D341Med (cell line): Measurements from ENCODE around the gene NUBPL.
"Not testable (repeated sequence)": the region's sequence is repeated elsewhere in the genome, so short reads cannot be mapped to it uniquely, and the experiment has no call there.

Experiments used
- DNase-seq: peaks from one replicate; pipeline ENCODE4 v3.0.0; 2012; ENCODE audit warnings: low spot score

The NUBPL gene

DNA sequence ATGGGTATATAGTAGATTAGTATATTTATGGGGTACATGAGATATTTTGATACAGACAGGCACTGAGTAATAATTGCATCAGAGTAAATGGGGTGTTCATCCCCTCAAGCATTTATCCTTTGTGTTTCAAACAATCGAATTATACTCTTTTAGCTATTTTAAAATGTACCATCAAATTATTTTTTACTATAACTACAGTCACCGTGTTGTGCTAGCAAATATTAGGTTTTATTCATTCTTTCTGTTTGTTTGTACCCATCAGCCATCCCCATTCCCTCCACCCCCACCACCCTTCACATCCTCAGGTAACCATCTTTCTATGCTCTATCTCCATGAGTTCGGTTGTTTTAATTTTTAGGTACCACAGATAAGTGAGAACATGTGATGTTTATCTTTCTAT lies 115.8 kb downstream of the NUBPL start:
- DNase-seq, result no peak

DNA sequence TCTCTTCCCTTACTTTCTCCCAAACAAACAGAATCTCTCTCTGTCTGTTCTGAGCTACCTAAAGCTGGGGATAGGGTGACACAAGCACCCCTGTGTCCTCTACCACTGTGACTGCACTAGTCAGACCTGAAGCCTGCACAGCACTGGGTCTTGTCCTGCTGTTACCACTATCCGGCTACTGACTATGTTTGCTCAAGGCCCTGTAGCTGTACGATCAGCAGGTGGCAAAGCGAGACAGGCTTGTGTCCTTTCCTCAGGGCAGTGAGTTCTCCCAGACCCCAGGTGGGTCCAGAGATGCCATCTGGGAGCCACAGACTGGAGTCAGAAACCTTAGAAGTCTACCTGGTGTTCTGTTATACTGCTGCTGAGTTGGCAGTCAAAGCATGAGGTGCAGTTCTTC lies 116.4 kb downstream of the NUBPL start:
- no peak for DNase-seq

DNA sequence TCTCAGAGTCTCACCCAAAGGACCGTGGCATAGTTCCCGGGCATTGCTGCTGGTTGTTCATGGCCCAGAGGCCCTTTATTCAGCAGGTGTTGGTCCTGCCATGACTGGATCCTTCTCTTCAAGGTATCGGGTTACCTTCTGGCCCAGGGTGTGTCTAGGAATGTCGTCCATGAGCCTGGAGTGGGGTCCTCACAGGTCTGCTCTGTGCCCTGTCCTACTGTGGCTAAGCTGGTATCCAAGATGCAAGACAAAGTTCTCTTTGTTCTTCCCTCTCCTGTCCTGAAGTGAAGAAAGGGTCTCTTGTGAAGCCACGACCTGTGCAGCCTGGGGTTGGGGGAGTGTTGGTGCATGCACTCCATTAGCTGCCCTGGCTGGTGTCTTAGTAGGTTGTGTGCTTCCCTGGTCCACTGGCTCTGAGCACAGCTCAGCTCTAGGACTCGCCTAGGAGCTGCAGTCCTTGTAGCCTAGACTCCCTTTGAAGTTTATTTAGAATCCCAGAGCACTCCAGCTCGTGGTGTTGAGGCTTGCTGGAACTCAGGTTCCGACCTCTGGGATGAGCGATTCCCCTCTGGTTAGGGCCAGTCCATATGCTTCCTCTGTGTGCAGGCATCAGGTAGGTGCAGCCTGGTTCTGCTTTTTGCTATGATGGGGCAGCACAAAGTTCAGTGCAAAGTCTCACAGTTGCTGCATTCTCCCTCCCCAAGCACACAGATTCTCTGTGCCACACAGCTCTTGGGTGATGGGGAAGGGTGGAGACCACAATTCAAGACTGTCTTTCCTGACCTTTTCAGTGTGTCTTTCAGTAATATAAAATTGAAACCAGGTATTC lies 117.4 kb downstream of the NUBPL start:
- DNase-seq, result no peak

DNA sequence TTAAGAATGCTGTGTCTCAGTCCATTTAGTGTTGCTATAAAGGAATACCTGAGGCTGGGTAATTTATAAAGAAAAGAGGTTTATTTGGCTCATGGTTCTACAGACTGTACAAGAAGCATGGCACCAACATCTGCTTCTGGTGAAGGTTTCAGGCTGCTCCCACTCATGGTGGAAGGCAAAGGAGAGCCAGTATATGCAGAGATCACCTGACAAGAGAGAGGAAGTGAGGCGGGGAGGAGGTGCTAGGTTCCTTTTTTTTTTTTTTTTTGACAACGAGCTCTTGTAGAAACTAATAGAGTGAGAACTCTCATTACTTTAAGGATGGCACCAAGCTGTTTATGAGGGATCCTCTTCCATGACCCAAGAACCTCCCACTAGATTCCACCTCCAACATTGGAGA lies 121.6 kb downstream of the NUBPL start:
- DNase-seq, result no peak

DNA sequence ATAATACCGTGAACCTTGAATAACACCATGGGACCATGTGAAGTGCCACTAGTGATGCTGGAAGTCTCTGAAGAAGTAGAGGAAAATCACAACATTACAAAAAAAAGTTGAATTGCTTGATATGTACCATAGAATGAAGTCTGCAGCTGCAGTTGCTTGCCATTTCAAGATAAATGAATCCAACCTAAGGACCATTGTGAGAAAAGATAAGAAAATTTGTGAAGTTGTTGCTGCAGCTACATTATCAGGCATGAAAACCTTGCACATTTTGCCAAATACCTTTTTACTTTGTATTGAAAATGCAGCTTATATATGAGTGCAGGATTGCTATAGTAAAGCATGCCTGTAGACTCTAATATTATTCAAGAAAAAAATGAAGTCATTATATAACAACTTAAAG lies 126.5 kb downstream of the NUBPL start:
- DNase-seq, result no peak

DNA sequence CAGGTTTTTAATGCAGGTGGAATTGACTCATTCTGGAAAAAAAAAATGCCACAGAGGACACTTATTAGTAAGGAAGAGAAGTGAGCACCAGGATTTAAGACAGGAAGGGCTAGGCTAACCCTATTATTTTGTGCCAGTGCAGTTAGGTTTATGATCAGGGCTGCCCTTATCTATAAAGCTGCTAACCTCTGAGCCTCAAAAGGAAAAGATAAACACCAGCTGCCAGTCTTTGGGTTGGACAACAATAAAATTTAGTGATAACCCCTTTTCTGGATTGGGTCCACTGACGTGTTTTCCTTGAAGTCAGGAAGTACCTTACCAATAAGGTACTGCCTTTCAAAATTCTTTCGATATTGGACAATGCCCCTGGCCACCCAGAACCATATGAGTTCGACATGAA lies 128.9 kb downstream of the NUBPL start:
- no peak for DNase-seq

DNA sequence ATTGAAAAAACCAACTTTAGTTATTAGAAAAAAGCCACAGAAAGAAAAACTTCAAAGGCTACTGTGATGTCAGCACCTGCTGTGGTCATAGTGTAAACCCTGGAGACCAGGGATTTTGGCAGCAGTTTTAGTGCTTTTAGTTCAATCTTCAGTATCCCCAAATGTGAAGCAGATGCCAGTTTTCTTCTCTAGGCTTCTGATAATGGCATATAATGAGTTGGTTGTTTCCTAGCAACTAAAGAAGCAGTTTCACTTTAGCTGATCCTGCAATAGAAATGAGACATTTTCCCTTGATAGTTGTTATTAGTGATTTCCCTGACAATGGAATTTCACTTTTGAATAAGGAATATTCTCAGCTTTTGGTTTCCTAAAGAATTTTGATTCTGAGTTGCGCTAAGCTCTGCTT lies 131.2 kb downstream of the NUBPL start:
- peak; percentile 34 for DNase-seq

DNA sequence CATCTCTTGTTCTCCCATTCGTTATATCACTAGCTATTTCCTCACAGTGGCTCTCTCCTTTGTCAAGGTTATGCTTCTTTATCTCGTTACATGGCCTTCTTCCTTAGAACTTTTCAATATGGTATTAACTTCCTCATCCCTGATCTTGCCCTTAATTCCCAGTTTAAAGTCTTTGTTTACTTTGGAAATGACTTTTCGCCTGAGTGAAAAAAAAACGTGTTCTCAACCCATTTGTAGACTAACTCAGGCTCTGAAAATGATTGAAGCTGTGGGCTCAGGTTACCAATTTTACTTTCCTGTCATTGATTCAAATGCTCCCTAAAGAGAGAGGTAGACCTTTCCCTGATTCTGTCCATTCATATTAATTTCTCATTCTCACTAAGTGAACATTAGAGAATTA lies 135.2 kb downstream of the NUBPL start:
- DNase-seq, result no peak

DNA sequence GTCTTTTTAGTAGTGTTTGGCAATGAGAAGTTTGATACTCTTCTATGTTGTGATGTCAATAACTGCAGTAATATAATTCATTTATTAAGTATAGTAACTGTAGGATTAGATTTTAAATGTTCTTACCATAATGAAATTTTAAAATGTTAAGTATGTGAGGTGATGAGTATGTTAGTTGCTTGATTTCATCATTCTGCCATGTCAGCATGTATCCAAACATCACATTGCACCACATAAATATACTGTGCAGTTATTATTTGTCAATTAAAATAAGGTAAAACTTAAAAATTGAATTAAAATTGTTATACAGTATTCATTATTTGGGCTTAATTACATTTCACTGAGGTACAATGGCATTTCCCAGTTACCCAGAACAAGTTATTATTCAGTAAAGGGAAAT lies 138.6 kb downstream of the NUBPL start:
- DNase-seq, result no peak

DNA sequence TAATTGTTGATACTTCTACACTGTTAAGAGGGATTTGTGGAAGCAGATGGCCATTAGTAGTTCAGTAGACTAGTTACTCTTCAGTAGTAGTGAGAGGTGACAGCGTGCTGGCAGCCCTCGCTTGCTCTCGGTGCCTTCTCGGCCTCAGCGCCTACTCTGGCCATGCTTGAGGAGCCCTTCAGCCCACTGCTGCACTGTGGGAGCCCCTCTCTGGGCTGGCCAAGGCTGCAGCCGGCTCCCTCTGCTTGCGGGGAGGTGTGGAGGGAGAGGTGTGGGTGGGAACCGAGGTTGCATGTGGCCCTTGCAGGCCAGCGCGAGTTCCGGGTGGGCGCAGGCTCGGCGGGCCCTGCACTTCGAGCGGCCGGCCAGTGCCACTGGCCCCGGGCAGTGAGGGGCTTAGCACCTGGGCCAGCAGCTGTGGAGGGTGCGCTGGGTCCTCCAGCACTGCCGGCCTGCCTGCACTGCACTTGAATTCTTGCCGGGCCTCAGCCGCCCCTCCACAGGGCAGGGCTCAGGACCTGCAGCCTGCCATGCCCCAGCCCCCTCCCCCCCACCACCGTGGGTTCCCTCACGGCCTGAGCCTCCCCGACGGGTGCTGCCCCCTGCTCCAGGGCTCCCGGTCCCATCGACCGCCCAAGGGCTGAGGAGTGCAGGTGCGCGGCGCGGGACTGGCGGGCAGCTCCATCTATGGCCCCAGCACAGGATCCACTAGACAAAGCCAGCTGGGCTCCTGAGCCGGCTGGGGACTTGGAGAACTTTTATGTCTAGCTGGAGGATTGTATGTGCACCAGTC lies 139.3 kb downstream of the NUBPL start:
- DNase-seq, result no peak

DNA sequence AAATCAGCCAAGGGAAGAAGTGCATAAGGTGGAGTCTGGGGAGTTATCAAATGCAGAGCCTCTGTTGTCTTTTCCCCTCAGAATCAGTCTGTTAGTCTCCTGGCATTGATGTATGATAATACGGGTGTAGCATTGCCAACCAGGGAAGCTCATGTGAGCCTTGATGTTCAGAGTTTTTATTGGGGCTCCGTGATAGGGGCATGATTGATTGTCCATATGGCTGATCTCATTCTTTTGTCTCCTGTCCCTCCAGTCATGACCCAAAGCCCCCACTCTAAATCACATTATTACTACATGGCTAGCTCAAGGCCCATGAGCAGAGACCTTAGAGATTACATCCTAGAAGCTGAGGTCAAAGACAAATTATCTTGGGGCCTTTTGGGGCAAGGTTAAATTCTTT lies 140.9 kb downstream of the NUBPL start:
- DNase-seq, result no peak

DNA sequence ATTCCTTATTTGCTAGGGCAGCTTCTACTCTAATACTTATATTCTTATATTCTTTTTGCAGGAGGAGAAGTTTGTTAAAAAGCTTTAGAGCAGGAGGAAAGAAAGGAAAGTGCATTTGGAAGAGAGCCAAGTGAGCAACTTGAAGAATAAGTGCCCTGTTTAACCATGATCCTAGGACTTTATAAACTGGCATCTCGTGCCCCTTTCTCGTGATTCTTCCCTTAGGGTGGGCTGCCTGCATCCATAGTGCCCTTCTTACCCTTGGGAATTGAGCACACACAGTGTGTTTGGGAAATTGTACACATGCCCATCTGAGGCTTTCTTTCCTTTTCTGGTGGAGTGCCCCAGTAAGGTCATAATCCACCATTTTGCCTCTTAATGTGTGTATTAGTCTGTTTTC lies 141.9 kb downstream of the NUBPL start:
- DNase-seq, result no peak

DNA sequence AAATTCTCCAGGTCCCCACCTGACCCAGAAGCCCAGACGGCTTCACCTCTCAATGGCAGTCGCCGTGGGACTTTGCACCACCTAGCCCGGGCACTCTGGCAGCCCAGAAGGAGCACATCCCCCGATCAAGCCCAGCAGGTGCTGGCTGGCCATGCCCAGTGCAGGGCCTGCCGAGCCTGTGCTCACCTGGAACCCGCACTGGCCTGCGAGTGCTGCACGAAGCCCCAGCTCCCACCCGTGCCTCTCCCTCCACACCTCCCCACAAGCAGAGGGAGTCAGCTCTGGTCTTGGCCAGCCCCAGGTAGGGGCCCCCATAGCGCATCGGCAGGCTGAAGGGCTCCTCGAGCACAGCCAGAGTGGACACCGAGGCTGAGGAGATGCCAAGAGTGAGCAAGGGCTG lies 144.5 kb downstream of the NUBPL start:
- no peak for DNase-seq

DNA sequence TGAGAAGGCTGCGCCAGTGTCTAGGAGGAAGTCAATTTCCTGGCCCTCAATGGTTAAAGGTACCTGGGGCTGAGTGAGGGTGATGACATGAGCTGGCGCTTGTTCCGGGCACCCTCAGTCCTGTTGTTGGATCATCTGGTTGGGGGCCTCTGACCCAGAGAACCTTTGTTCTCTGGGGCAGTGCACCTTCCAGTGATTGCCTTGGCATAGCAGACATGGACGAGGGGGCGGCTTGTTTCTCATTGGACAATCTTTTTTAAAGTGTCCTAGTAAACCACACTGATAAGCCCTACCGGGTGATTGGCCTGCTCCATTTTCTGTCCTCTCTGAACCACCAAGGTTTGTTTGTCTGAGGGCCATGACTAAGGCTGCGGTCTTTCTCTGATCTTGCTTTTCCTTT lies 147.5 kb downstream of the NUBPL start:
- not testable (repeated sequence) for DNase-seq

DNA sequence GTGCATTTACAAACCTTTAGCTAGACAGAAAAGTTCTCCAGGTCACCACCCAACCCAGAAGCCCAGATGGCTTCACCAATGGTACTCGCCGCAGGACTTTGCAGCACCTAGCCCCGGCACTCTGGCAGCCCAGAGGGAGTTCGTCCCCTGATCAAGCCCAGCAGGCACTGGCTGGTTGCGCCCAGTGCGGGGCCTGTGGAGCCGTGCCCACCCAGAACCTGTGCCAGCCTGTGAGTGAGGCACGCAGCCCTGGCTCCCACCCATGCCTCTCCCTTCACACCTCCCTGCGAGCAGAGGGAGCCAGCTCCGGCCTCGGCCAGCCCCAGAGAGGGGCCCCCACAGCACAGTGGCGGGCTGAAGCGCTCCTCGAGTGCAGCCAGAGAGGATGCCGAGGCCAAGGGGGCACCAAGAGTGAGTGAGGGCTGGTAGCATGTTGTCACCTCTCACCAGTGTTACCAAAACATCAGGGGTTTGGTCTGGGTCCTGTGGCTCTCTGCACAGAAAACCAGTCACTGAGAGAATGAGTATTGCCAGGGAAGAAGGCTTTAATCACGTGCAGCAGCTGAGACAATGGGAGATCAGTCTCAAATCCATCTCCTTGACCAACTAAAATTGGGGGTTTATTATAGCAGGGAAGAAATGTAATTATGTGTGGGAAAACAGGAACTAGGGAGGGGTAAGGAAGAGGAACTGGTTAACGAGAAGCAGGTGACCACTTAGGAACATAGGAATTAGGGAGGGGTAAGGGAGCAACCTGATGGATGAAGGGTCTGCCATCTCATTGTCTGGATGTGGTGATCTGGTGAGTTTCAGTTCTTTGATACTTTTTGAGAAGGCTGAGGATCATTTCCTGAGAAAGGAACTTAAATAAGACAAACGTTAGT lies 151.3 kb downstream of the NUBPL start:
- DNase-seq, result no peak

DNA sequence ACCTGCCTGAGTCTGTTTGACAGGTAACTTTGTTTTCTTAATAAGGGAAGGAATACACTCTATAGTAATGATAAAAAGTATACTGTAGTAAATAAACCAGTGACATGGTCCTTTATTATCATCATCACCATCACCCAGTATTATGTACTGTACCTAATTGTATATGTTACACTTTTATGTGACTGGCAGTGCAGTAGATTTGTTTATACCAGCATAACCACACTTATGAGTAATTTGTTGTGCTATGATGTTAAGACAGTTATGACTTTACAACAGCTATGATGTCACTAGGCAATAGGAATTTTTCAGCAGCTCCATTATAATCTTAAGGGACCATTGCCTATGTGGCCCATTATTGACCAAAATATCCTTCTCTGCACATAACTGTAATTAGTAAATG lies 155.0 kb downstream of the NUBPL start:
- DNase-seq, result no peak

DNA sequence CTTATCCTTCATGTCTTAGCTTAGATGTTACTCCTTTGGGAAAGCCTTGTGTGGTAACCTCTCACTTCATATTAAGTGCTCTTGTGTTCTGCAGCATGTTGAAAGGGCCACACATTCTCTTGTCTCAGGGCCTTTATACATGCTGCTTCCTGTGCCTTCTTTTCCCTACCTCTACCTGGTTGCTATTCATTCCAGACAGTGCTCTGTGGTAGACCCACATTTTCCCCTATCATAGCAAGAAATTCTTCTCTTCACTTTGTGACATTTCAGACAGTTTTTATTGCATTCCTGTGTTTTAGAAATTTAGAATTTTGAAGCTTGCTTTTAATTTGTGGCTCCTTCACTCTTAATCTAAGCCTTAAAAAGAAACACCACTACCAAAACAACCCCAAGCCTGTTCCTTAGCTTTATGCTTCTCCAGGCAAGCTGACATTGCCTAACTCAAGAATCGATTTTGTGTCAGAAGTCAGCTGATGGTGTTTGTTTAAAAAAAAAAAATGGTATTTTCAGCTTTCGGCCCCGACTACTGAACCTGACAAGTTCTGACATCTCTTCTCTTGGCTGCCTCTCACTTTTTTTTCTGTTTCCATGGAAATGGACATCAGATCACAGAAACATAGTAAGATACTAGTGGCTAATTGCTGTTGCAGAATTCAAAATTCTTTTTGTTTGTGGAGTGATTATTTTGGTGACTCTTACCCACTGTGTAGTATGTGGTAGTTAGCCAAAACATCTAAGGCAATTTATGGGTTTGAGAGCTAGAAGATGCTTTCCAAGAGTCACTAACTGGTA lies 156.3 kb downstream of the NUBPL start:
- no peak for DNase-seq

DNA sequence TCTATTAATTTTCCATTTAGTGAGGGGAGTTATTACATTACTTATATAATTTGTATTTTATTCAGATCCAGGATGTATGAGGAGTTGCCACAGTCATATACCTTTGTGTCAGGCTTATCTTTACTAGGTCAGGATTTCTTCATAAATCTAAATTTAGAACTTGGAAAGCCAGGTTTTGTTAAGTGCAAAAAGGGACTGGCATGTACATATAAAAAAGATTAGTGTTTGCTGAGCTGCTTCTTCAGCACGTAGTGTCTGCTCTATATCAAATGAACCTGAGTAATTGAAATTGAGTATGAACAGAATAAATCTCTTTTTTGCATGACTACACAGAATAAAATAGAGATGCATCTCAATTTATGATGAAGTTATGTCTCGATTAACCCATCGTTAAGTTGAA lies 157.4 kb downstream of the NUBPL start:
- no peak for DNase-seq

DNA sequence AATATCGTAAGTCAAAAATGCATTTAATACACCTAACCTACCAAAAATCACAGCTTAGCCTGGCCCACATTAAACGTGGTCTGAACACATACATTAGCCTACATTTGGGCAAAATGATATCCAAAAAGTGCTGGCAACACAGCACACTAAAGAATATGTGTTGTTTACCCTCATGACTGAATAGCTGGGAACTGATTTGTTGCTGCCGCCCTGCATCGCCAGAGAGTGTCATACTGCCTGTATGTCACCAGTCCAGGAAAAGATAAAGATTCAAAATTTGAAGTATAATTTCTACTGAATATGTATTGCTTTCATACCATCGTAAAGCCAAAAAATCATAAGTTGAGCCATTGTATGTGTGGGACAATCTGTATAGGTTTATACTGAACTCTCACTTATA lies 157.8 kb downstream of the NUBPL start:
- no peak for DNase-seq

DNA sequence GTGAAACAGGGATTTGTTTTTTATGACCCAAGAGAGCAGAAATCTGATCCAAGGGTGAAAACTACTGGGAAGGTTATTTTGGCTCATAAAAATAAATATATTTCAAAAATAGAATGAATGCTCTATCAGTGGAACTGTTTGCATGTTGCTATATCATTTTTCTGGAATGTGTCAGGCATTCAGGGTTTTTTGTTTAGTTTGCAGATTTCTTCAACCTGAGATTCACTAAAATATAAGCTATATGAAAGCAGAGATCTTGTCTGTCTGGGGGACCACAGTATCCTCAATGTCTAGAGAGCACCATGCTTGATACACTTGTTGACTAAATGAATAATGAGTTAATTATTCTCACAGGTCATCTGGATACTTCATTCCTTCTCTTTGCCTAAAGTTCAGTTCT lies 165.1 kb downstream of the NUBPL start:
- DNase-seq, result no peak

DNA sequence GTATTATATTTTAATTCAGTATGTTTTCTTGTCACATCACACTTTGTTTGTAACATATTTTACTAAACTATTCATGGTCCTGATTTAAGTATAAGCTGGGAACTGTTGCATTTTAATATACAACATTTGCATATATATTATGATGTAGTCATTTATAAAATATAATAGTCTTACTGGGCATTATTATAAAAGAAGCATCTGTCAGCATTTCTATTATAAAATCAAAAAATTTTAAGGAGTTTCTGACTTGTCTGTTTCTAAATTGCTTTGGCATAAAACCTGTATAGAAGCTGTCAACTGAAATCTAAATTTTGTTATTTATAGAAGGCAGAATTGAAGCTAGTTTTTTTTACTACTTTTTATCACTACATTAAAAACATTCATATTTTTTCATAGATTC lies 166.6 kb downstream of the NUBPL start:
- DNase-seq, result no peak

DNA sequence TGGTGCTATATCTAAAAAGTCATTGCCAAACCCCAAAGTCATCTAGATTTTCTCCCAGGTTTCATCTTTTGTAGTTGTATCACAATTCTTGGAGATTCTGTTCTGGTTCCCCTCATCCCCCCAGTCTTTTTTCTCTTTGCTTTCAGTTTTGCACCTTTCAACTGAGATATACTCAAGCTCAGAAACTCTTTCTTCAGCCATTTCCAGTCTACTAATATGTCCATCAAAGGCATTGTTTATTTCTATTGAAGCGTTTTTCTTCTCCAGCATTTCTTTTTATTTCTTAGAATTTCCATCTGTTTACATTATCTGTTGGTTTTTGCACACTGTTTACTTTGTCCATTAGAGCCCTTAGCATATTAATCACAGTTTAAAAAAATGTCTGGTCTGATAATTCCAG lies 179.5 kb downstream of the NUBPL start:
- DNase-seq, result no peak
